ENCODE results near the gene NTRK2.

GRCh38 chr9:84759300-84759750, 89.8 kb downstream of the NTRK2 start:
- TF ChIP-seq POLR2AphosphoS5 (IDR thresholded peaks at IDR 0.05; ENCODE audit: low read depth, low read length), result no peak
- TF ChIP-seq POLR2A (IDR thresholded peaks at IDR 0.05; ENCODE audit: low read depth, low read length), result no peak

Measured in GM12892 (cell line).